DND-41 (cell line): ENCODE data around the gene SUN1.

Experiments used
- EZH2 ChIP-seq: IDR thresholded peaks from 3 replicates; pipeline ENCODE4 v1.6.1; 2012; ENCODE audit warnings: borderline replicate concordance, low read depth, mild to moderate bottlenecking, moderate library complexity, low read length, inconsistent platforms; ENCODE audit not compliant: severe bottlenecking
- TF ChIP-seq, protein P1 (sequence below): IDR thresholded peaks from 2 replicates; pipeline ENCODE4 v1.5.1; 2012; ENCODE audit warnings: borderline replicate concordance, low read length, moderate library complexity, mild to moderate bottlenecking; ENCODE audit not compliant: poor library complexity, severe bottlenecking; ENCODE audit errors: extremely low read depth

GRCh38 chr7:791519-791918, 40.8 kb upstream of the SUN1 start:
- TF ChIP-seq, protein P1, sequence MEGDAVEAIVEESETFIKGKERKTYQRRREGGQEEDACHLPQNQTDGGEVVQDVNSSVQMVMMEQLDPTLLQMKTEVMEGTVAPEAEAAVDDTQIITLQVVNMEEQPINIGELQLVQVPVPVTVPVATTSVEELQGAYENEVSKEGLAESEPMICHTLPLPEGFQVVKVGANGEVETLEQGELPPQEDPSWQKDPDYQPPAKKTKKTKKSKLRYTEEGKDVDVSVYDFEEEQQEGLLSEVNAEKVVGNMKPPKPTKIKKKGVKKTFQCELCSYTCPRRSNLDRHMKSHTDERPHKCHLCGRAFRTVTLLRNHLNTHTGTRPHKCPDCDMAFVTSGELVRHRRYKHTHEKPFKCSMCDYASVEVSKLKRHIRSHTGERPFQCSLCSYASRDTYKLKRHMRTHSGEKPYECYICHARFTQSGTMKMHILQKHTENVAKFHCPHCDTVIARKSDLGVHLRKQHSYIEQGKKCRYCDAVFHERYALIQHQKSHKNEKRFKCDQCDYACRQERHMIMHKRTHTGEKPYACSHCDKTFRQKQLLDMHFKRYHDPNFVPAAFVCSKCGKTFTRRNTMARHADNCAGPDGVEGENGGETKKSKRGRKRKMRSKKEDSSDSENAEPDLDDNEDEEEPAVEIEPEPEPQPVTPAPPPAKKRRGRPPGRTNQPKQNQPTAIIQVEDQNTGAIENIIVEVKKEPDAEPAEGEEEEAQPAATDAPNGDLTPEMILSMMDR = no peak
- TF ChIP-seq EZH2 = no peak
